ENCODE results near the gene UBL7. TPM values are rescaled to one million over a fixed set of nuclear protein-coding genes. Genes with fewer than 3 reads are reported as not detected.

The UBL7 gene
- total RNA-seq, 1 donor from 2014 or later = 18.6 TPM

Small RNAs within 50 kb of the gene (small RNA-seq; reads per million reads assigned to genes)
- gene MIR6881 (ENCODE audit: low replicate concordance) = not detected
- gene RF00591 (ENCODE audit: low replicate concordance) = not detected

Other genes starting within 250 kb of the UBL7 start
- gene CCDC33, start 224.8 kb downstream of the UBL7 start, total RNA-seq = 0.20 TPM
- gene CYP11A1, start 93.5 kb downstream of the UBL7 start, total RNA-seq = 0.69 TPM
- gene SEMA7A, start 27.2 kb downstream of the UBL7 start, total RNA-seq = 11.7 TPM
- 4.8 TPM for gene ARID3B, start 80.1 kb upstream of the UBL7 start, total RNA-seq
- gene CLK3, start 154.7 kb upstream of the UBL7 start, total RNA-seq = 41.1 TPM
- gene EDC3, start 234.9 kb upstream of the UBL7 start, total RNA-seq = 14.7 TPM

Data from skin of body (tissue), 2 donors.